ENCODE measurements around the gene TENT4B. TPM values are rescaled to one million over a fixed set of nuclear protein-coding genes. Genes with fewer than 3 reads are reported as not detected.

TENT4B gene
- polyA plus RNA-seq, 1 of the 3 experiments (the other 2 are of a cell fraction): 5.6 TPM

GRCh38 chr16:50247906-50248608, 95.0 kb downstream of the TENT4B start:
- no peaks in the 10 kb centered on the region for H3K9me2 ChIP-seq

More at GRCh38 chr16:50247906-50248608, 95.0 kb downstream of the TENT4B start:
- H3K4me1 ChIP-seq (ENCODE audit: control insufficient read depth in 1 of 2, insufficient read depth in 2 of 2, low read depth in 1 of 2, low read length in 1 of 2): peaks cover 7 to 13% of the 10 kb centered on the region in 2 experiments; a peak in 2 of 4 replicates
- POLR2A ChIA-PET: no interaction called here
- no peak overlapping the region for H3K4me2 ChIP-seq
- H3K9me3 ChIP-seq: no peaks in the 10 kb centered on the region
- H3K9ac ChIP-seq: no peak overlapping the region
- TF ChIP-seq POLR2AphosphoS5 (IDR thresholded peaks at IDR 0.05; ENCODE audit: low read depth, low read length) (no peak), TAF1 (IDR thresholded peaks at IDR 0.05; ENCODE audit: borderline replicate concordance, low read depth, low read length) (no peak), CHD2 (IDR thresholded peaks at IDR 0.05; ENCODE audit: low read length, partially characterized antibody) (no peak), FOXJ3 (CRISPR knock-in tag; IDR thresholded peaks at IDR 0.05) (no peak), SIN3A (IDR thresholded peaks at IDR 0.05; ENCODE audit: borderline replicate concordance, low read depth, low read length) (no peak), GATA2 (CRISPR knock-in tag; IDR thresholded peaks at IDR 0.05) (no peak), YY1 (IDR thresholded peaks at IDR 0.05; ENCODE audit: low read depth) (no peak), EZH2phosphoT487 (IDR thresholded peaks at IDR 0.05; ENCODE audit: borderline replicate concordance, low read depth) (no peak), TEAD4 (IDR thresholded peaks at IDR 0.05; ENCODE audit: borderline replicate concordance, insufficient read depth) (no peak), CTCF (IDR thresholded peaks at IDR 0.05) (no peak), MAX (IDR thresholded peaks at IDR 0.05; ENCODE audit: low read depth) (no peak), EP300 (IDR thresholded peaks at IDR 0.05; ENCODE audit: borderline replicate concordance in 1 of 2, low read depth in 1 of 2, low read length in 1 of 2) (no peak), IRF3 (IDR thresholded peaks at IDR 0.05; ENCODE audit: low read depth, low read length) (no peak)
- TF ChIP-seq, protein P1, sequence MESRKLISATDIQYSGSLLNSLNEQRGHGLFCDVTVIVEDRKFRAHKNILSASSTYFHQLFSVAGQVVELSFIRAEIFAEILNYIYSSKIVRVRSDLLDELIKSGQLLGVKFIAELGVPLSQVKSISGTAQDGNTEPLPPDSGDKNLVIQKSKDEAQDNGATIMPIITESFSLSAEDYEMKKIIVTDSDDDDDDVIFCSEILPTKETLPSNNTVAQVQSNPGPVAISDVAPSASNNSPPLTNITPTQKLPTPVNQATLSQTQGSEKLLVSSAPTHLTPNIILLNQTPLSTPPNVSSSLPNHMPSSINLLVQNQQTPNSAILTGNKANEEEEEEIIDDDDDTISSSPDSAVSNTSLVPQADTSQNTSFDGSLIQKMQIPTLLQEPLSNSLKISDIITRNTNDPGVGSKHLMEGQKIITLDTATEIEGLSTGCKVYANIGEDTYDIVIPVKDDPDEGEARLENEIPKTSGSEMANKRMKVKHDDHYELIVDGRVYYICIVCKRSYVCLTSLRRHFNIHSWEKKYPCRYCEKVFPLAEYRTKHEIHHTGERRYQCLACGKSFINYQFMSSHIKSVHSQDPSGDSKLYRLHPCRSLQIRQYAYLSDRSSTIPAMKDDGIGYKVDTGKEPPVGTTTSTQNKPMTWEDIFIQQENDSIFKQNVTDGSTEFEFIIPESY (IDR thresholded peaks at IDR 0.05; ENCODE audit: borderline replicate concordance, low read depth): no peak
- DNase-seq: no peak
- no peak overlapping the region for H3K4me3 ChIP-seq (ENCODE audit: low read depth in 2 of 2, low read length in 1 of 2)
- peaks cover 5% of the 10 kb centered on the region; the same call in 1 of the 2 replicates for H3K79me2 ChIP-seq (ENCODE audit: insufficient read depth)
- no peaks in the 10 kb centered on the region for H3K27me3 ChIP-seq (ENCODE audit: insufficient read depth)
- 92% methylated on average over 9 of the region's 13 CpGs for WGBS (ENCODE audit: low lambda C conversion rate)
- H2AFZ ChIP-seq (ENCODE audit: low read depth): no peak overlapping the region
- no peaks in the 10 kb centered on the region for H3K36me3 ChIP-seq (replicated peaks in 1 of 2; ENCODE audit: control insufficient read depth in 1 of 2, insufficient read depth in 2 of 2, low read length in 1 of 2)
- CTCF ChIA-PET: interaction anchor here (0.6 to 3.0 kb wide), 3 partner anchors 34 to 119 kb away, joined by 3 to 8 read pairs (median 3); no protein-coding TSS in a partner anchor
- no peak overlapping the region for H3K27ac ChIP-seq (ENCODE audit: low read depth in 2 of 2, low read length in 1 of 2)
- H4K20me1 ChIP-seq (ENCODE audit: insufficient read depth): no peaks in the 10 kb centered on the region
- H3F3A ChIP-seq (replicated peaks; ENCODE audit: insufficient read depth): no peaks in the 10 kb centered on the region

Measured in SK-N-SH (cell line).